Activated naive CD4-positive, alpha-beta T cell treated with Interleukin-2 at 50 U/mL for 16 hours (primary cell): ENCODE measurements around the gene RMRP.

Experiments used
- DNase-seq: peaks from one replicate; pipeline ENCODE4 v3.0.0-alpha.2; 2020

RMRP gene

DNA sequence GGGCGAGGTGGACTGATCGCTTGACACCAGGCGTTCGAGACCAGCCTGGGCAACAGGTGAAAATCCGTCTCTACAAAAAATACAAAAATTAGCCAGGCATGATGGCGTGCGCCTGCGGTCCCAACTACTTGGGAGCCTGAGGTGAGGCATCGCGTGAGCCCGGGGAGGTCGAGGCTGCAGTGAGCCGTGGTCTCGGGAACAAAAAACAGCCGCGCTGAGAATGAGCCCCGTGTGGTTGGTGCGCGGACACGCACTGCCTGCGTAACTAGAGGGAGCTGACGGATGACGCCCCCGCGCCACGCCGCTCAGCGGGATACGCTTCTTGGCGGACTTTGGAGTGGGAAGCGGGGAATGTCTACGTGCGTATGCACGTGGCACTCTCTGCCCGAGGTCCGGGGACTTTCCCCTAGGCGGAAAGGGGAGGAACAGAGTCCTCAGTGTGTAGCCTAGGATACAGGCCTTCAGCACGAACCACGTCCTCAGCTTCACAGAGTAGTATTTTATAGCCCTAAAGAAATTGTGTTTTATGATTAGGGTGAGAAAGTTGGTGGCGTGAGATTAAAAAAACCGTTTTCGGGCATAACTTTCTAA, at the start of gene RMRP:
Gene RMRP (minus strand): TSS at position 474 of the 591 bp plus-strand sequence.
- DNase-seq, result peak; percentile 93

DNA sequence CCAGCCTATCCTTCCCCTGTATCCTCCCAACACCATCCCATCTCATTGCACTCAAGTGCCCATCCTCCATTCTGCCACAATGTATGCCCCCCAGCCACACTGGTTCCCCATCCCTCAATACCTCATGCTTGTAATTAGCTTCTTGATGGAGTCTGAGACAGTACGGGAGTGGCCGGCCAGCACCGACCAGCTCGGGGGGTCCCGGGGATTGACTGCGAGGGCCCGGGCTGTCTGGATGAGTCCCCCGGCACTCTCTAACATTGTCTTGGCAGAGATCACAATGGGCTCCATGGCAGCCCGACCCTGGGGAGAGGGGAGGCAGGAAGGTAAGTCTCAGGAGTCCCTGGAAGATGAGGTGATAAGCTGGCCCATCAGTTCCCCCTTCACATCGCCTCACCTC, 49.1 kb upstream of the RMRP start:
- DNase-seq, result no peak

- DNase-seq, result no peak
These were observed 48.1 kb upstream of the RMRP start for GRCh38 chr9:35705836-35706430.

DNA sequence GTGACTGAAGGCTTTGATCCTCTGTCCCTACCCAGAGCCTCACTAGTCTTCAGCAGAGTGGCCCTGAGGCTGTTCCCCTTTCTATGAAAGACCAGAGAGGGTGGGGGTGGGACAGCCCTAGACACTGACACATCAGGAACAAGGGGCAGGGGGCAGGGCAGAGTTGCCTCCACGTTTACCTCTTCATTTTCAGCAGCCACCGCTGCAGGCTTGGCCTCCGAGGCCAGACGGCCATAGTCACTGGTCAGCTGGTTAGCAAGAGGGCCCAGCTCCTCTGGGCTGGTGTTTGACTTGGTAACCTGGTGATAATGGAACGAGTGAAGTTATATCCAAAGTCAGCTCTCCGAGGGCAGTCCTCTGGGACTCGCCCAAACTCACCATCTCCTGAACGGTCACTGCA, 47.6 kb upstream of the RMRP start:
- no peak for DNase-seq

DNA sequence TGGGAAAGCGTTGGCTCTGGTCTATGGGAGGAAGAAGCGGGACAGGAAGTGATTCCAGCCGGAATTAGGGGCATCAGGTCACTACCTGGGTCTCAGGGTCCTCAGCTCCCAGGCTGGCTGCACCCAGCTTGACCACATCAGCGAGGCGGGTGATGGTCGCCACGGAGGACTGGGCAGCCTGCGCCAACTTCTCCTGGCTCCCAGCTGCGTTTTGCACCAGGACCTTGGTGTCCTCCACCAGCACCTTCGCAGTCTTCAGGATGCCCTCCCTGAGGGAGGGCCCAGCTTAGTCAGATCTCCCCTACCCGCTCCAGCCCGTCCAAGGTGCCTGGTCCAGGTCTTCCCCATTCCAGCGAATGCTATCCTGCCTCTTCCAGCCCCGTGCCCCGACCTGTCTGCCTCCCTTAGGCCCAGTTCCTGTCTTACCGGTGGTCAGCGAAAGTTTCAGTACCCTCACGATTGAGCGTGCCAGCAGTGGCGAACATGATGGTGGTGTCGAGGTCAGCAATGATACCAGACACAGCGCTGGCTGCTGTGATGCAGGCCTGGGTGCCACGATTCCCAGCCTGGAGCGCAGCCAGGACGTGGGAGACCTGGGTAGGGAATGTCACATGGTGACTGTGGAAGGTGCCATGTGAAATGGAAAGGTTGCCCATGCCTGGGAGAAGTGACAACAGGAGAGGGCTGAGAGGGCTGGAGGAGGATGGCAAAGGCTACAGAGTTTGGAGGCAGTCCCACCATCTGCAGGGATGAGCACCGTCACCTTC, 46.3 kb upstream of the RMRP start:
- no peak for DNase-seq

DNA sequence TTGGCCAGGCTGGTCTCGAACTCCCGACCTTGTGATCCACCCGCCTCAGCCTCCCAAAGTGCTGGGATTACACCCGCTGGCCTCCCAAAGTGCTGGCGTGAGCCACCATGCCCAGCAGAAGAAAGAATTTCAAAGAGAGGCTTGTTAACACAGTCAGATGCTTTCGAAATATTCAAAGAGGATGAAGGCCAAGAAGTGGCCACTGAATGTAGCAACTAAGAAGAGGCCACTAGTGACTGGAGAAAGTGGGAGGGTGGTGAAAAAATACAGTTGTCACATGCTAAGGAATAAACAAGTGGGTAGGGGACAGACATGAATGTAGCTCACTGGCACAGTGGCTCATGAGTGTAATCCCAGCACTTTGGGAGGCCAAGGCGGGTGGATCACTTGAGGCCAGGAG, 44.9 kb upstream of the RMRP start:
- DNase-seq, result no peak

GRCh38 chr9:35700942-35701341, 43.1 kb upstream of the RMRP start:
- DNase-seq, result no peak

DNA sequence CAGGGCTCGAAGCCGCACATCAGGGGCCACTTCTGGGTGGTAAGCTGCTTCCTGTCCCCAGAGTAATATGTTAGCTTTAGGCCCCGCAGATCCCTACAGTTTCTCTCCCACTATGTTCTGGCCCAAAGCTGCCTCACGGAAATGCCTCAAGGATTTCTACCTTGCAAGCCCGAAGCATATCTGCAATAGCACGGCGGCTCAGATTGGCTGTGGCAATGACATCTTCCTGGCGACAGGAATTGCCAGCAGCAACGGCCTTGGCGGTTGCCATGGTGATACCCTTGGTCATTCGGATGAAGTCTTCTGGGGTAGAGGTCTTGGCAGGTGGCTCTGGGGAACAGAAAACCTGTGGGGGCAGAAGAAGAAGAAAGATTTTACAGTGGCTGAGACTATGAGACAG, 42.2 kb upstream of the RMRP start:
- DNase-seq, result no peak

DNA sequence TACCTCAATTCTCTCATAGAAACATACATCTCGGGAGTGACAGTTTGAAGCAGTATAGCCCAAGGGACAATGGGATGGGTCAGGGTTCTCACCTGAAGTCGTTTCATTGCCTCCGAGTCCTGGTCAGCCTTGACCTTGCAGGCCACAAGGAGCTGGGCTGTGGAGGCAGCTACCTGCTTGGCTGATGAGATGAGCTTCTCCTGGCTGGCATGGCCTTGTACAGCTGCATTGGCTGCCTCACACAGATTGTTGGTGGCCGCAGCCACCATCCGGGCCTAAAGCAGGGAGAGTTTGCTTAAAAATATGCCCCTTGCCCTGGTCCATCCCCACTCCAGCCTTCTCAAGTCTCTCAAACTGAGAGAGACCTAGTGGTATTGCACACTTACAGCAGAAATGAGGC, 40.4 kb upstream of the RMRP start:
- no peak for DNase-seq

DNA sequence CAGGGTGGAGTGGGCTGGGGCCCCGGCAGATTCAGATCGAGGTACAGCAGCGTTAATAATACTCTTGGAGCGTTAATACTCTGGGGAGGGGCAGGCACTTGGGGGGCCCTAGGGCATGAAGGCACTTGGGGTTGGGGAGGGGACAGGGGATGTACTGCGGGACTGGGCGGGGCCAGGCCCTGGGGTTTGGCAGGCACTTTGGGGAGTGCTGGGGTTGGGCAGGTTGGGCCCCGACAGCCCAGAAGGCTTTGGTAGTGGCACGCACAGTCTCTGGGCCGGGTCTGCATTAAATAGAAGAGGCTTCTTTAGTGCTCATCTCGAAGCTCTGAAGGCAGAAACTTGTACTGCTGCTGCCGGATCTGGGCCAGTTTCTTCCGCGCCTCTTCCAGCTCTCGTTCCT, 39.7 kb upstream of the RMRP start:
- no peak for DNase-seq

- peak; percentile 59 for DNase-seq
These were observed 38.8 kb upstream of the RMRP start for GRCh38 chr9:35696520-35697215.

GRCh38 chr9:35695943-35696401, 38.2 kb upstream of the RMRP start:
- DNase-seq, result no peak

DNA sequence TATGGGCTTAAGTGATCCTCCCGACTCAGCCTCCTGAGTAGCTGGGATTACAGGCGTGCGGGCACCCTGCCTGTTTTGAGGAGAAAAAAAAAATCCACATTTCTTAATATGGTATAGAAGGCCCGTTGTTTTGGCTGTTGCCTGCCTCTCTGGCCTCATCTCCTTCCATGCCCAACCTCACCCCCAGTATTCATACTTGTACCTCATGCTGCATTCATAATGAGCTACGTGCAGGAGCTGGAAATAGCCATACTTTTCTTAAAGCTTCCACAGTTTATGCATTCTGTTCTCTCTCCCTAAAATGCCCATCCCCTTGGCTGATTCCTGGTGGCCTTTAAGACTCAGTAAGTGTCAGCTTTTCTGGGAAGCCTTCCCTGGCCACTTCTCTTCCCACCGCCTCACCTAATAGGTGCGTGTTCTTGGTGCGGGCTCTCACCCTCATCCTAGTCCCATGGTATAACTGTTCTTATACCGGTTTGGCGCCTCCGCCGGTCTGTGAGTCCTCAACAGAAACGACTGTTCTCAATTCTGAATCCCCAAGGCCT, 34.0 kb upstream of the RMRP start:
- no peak for DNase-seq

DNA sequence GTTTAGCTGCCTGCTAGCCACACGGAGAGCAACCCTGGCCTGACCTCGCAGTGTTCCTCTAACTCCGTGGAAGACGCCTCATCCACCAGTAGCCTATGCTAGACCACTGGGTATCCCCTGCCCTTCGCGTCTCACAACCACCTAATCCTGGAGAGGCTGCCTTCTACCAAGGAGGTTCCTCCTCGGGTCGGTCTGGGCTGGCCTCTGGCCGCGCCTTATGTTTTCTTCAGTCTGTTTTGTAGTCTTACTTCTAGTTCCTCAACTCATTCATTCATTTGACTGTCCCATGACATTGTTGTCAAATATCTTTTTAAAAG, 33.5 kb upstream of the RMRP start:
- DNase-seq, result no peak

DNA sequence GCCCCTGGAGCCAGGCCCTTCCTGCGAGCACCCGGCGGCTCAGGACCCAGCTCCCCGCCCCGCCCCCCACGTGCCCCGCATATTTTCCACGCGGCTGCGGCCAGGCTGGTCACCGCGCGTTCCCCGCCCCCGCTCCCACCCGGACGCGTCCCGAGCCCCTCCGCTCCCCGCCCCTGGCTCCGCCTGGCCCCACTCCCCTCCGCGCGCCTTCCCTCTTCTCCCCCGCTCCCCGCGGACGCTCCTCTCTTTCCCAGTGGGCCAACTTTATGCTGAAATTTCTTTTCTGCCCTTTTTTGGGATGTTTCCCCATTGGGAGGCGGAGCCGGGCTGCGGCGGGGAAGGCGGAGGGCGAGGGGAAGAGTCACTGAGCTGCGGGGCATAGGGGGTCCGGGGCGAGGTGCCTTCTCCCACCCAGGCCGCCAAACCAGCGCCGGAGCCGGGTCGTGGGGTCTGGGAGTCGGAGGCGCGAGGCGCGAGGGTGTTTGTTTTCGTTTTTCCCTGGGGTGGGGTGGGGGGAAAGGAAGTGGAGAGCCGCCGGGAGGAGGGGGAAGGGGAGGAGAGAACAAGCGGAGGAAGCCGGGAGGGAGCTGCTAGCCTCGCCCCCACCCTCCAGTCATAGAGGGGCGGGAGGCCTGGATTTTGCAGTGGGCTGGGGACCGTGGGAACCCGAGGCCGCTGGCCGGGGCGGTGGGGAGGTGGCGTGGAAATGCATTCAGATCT, 33.0 kb upstream of the RMRP start:
- peak; percentile 42 for DNase-seq

GRCh38 chr9:35690294-35690613, 32.4 kb upstream of the RMRP start:
- no peak for DNase-seq

GRCh38 chr9:35689542-35690293, 31.9 kb upstream of the RMRP start, which contains the start of gene TPM2:
Gene TPM2 (minus strand): TSS chr9:35689925. CDS start chr9:35689817, 108 bp downstream.
- DNase-seq, result no peak

- no peak for DNase-seq
These were observed 31.0 kb upstream of the RMRP start for GRCh38 chr9:35688558-35689541.

GRCh38 chr9:35687972-35688557, 30.2 kb upstream of the RMRP start:
- DNase-seq, result no peak

- DNase-seq, result no peak
These were observed 29.5 kb upstream of the RMRP start for GRCh38 chr9:35687306-35687705.
